ELR (cell line): ENCODE results near the gene FAM114A2.
A peak's percentile ranks its signal among the peaks of the same experiment; 100 is the strongest.
"Not testable (repeated sequence)": the region's sequence is repeated elsewhere in the genome, so short reads cannot be mapped to it uniquely, and the experiment has no call there.

ENCODE experiments used
- DNase-seq: peaks from one replicate; pipeline ENCODE4 v3.0.0-alpha.2; 2015; ENCODE audit warnings: low read depth

The FAM114A2 gene

GRCh38 chr5:154047324-154047723 is 8.6 kb upstream of the FAM114A2 start:
- no peak for DNase-seq

DNA sequence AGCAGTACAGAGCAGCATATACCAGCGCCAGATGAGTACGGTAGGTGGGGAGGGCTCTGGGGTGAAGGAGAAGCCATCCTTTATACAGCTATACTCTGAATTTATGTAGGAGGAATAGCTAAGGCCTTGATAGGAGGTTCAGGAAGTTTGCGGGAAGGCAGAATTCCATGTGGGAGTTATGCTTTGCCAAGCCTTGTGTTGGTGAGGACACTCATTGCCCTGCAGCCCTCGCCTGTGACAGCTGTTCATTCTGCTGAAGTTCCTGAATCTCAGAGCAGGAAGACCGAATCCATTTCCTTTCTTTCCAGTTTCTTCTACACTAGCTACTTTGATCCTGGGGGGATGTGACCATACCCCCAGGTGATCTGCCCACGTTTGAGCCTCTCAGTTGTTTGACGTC is 7.8 kb upstream of the FAM114A2 start:
- no peak for DNase-seq

DNA sequence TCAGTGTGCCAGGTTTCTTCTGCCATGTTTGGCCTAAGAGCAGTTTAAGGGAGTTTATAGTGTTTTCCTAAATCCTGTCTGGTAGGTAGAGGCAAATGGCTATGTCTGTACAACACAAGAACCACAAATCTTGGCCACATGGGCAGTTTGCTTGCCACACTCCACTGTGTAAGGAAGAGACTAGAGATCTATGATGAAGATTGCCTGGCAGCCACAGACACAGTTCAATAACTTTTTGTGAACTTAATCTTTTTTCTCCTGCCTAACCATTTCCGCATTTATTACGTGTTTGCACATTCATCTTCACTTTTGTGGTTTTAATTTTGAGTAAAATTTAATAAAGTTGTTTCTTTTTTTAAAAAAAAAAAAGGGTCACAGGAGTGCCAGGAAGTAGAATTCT is 5.9 kb upstream of the FAM114A2 start:
- no peak for DNase-seq

- DNase-seq, result no peak
Measured at GRCh38 chr5:154044099-154044498, 5.4 kb upstream of the FAM114A2 start.

- DNase-seq, result no peak
Measured at GRCh38 chr5:154042766-154043165, 4.1 kb upstream of the FAM114A2 start.

GRCh38 chr5:154039458-154039829 is 734 bp upstream of the FAM114A2 start:
- DNase-seq, result no peak

- peak; percentile 49 for DNase-seq
Measured at GRCh38 chr5:154038261-154038706, 426 bp downstream of the FAM114A2 start.

DNA sequence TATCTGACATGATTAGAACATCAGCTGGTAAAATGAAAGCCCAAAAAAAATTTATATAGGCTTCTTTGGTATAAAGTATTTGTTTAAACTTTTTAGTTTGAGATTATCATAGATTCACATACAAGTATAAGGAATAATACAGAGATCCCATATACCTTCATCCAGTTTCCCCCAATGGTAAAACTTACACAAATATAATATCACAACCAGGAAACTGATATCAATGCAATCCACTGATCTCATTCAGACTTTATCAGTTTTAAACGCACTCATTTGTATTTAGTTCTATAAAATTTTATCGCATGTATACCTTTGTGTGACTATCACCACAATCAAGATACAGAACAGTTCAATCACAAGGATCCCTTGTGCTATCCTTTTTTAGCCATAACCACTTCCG is 3.8 kb downstream of the FAM114A2 start:
- DNase-seq, result no peak

DNA sequence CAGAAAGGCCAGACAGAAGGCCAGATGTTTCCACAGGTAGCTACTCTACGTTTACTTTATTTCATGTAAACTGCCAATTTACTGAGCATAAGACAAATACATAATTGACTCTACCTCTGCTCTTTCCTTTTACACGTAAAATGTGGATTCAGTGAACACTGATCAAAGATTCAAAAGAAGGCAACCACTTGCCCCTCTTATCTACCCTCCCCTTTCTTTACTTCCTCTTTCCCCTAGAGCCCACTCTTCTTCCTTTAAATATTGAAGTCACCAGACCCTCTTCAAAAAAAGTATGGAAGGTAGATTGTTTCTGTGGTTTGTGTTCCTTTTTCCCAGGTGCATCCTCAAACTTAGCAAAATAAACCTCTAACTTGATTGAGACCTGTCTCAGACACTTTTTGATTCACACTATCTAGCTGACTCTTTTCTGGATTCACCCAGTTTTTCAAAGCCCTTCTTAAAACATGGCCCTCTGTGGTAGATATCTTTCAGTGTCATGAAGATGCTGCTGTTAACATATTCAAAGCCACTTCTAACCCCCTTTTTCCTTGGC is 6.7 kb downstream of the FAM114A2 start:
- DNase-seq, result no peak

DNA sequence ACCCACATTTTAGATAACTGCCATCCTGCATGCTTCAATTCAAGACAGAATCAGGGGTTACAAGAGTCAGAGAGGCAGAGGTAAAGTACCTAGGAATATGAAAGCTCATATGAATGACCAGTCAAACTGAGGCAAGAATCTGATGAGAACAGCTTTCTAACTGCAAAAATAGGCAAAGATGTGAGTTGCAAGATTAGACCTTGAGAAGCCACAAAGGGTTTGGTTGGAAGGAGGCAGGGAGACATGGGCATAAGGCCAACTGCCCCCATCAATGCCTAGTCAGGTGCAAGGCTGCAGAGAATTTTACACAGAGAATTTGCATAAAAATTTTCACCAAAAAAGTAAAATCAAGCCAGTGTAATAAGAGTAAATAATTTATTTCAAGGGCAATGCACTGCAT is 12.8 kb downstream of the FAM114A2 start:
- no peak for DNase-seq

DNA sequence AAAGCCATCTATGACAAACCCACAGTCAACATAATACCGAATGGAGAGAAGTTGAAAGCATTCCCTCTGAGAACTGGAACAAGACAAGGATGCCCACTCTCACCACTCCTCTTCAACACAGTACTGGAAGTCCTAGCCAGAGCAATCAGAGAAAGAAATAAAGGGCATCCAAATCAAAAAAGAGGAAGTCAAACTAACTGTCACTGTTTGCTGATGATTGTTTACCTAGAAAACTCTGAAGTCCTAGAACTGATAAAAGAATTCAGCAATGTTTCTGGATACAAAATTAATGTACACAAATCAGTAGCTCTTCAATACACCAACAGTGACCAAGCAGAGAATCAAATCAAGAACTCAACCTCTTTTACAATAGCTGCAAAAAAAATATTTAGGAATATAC is 19.8 kb downstream of the FAM114A2 start:
- not testable (repeated sequence) for DNase-seq

DNA sequence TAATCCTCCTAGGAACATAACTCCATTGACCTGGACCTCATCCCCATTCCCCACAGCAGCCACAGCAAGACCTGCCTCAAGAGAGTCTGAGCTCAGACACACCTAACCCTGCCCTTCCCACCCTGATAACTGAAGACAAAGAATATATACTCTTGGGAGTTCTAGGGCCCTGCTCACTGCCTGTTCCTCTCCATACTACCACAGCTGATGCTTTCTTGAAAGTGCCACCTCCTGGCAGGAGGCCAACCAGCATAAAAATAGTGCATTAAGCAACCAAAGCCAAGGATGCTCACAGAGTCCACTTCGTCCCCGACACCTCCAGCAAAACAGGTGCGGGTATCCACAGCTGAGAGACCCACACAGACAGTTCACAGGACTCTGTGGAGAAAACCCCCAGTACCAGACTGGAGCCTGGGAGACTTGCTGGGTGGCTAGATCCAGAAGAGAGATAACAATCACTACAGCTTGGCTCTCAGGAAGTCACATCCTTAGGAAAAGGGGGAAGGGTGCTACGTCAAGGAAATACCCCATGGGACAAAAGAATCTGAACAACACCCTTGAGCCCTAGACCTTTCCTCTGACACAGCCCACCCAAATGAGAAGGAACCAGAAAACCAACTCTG is 23.5 kb downstream of the FAM114A2 start:
- DNase-seq, result no peak

DNA sequence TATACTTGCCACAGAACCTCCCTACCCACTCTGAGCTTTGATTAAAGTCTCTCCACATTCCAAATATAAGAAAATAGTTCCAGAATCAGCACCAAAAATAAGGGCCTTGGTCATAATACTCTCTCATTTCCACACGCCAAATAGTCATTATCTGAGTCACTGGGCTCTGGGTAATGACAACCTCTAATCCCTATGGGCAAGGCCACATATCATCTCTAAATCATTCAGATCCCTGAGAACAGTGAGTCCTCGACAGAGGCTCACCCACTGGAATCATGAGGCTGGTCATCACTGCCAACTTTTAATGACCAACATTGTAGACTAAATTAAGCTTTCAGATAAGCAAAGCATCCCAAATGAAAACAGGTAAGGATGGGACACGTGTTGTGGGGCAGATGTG is 28.1 kb downstream of the FAM114A2 start:
- DNase-seq, result peak; percentile 14

DNA sequence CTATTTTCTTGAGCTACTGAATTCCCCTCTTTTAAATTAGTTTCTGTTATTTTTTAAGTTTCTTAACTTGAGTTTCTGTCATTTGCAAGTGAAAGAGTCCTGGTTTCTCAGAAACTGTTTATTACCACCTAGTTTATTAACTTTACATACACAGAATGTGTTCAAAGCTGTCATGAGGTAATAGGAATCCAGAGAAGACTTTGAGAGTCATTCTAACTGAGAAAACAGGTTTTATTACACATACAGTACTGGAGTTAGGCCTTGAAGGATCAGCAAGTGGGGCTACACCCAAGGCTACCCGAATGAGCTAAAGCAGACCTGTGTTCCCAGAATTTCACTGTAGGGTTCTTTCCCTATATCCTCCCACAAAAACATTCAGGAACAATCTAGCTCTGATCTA is 33.1 kb downstream of the FAM114A2 start:
- DNase-seq, result no peak

DNA sequence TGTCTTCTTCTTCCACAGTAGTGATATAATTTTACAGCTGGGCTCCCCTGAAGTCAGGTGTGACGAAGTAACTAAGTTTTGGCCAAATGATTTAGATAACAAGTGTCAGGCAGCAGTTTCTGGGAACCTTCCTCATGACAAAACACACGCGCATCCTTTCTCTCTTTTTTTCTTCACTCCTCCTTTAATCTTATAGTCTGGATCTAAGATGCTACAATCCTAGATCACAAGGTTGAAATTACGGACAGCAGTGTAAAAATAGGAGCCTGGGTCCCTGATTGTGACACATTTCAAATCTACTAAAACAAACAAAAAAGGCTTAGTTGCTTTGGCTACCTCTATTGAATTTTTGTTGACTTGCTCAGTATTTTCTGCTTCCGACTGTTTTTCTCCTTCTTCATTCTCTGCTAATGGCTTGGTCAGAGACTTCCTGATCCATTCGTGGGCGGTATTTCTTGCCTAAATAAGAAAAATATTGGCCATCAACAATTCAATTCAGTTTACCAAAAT is 36.1 kb downstream of the FAM114A2 start:
- DNase-seq, result no peak

DNA sequence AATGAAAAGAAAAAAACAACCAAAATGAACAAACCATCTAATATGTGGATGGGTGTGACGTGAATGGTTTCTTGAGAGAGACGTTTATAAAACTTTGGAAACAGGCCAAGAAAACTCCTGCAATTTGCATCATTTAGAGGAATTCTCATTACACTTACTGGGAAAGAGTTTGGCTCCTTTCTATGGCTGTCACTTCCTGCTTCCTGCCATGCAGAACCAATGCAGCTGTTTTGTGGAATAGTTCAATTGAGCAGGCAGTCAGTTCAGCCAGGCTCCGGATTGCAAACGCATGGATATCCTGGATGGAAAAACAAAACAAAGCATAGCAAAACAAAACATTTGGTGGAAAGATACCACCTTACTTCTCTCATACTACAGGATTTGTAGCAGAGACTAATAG is 36.6 kb downstream of the FAM114A2 start:
- DNase-seq, result no peak

- no peak for DNase-seq
Measured at GRCh38 chr5:154000703-154001102, 38.0 kb downstream of the FAM114A2 start.

DNA sequence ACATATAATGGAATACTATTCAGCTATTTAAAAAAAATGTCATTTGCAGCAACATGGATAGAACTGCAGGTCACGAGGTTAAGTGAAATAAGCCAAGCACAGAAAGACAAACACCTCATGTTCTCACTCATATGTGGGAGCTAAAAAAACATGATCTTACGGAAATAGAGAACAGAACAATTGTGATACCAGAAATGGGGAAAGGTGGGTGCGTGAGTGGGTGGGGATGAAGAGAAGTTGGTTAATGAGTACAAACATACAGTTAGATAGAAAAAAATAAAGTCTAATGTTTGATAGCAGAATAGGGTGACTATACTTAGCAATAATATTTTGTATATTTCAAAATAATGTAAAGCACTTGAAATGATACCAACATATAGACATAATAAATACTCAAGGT is 38.7 kb downstream of the FAM114A2 start:
- DNase-seq, result no peak

DNA sequence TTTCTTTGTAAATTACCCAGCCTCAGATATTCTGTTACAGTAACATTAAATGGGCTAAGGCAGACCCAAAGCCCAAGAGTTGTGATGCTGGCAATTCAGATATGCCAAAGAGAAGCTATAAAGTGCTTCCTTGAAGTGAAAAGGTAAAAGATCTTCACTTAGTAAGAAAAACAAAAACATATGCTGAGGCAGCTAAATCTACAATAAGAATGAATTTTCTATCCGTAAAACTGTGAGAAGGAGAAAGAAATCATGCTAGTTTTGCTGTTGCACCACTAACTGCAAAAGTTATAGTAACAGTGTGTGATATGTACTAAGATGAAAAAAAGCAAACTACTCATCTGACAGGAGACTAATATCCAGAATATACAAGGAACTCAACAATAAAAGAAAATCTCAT is 39.9 kb downstream of the FAM114A2 start:
- no peak for DNase-seq

DNA sequence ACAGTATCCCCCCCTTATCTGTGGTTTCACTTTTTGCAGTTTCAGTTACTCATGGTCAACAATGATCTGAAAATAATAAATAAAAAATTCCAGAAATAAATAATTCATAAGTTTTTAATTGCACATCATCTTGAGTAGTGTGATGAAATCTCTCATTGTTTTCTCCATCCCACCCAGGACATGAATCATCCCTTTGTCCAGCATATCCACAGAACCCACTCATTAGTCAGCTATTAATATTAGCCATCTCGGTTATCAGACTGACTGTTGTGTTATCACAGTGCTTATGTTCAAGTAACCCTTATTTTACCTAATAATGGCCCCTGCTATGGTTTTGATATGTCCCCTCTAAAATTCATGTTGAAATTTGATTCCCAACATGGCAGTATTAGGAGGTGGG is 40.7 kb downstream of the FAM114A2 start:
- DNase-seq, result peak; percentile 28

- no peak for DNase-seq
Measured at GRCh38 chr5:153991168-153991567, 47.5 kb downstream of the FAM114A2 start.

DNA sequence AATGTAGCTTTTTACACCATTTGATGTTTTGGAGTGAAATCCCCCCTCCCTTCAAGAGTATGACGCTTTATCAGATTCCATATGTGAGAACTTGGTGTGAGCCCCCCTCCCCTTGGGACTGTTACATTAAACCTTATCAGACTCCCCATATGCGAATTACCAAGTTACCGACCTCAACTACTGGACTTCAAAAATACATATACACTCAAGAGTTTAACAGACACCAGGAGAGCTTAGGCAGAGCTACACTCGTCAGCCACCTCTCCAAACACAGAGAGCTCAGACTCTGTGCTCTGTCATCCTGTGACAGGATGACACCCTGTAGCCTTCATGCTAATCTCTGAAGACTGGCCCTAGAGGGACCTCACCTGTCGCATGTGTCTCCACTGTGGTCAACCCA is 50.2 kb downstream of the FAM114A2 start:
- DNase-seq, result no peak

DNA sequence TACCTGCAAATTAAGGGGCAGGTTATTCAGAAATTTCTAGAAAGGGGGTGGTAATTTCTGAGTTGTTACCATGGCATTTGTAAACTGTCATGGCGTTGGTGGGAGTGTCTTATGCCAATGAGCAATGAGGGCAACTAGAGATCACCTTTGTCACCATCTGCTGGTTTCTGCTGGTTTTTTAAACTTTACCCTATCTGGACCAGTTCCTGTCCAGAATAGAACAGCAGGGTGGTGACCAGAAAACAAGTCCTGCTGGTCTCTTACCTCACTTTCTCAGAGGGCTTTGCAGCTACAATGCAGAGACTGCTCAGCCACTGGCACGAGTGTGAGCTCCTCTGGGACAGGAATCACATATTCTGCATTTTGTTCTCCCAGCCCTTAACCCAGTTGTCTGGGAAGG is 51.4 kb downstream of the FAM114A2 start:
- no peak for DNase-seq

GRCh38 chr5:153985498-153985897 is 53.2 kb downstream of the FAM114A2 start:
- no peak for DNase-seq
